Upper lobe of right lung (tissue), 1 donor: ENCODE data around the gene PDHB. TPM values are rescaled to one million over a fixed set of nuclear protein-coding genes. Genes with fewer than 3 reads are reported as not detected.
A peak's percentile ranks its signal among the peaks of the same experiment; 100 is the strongest.

Source experiments
- ATAC-seq: fragments of 200-7000 bp; cut with Tn5 transposase; one replicate; pipeline ENCODE4 v1.9.1; 2020; ENCODE audit warnings: mild to moderate bottlenecking, moderate library complexity
- DNase-seq: peaks from one replicate; pipeline ENCODE4 v3.0.0-alpha.2; 2020
- H3K27ac ChIP-seq: fragments of 200-600 bp; one replicate; pipeline ENCODE4 v1.8.0; 2022
- H3K27me3 ChIP-seq: fragments of 200-600 bp; one replicate; pipeline ENCODE4 v1.8.0; 2022; ENCODE audit warnings: mild to moderate bottlenecking
- H3K36me3 ChIP-seq: fragments of 200-600 bp; one replicate; pipeline ENCODE4 v1.8.0; 2022
- H3K4me1 ChIP-seq: fragments of 200-600 bp; one replicate; pipeline ENCODE4 v1.8.0; 2022
- H3K4me3 ChIP-seq: fragments of 200-600 bp; one replicate; pipeline ENCODE4 v1.8.0; 2022; ENCODE audit warnings: mild to moderate bottlenecking
- H3K9me3 ChIP-seq: fragments of 200-600 bp; one replicate; pipeline ENCODE4 v1.8.0; 2022
- intact Hi-C: fragments of 100-400 bp; cut with DNase I; formaldehyde crosslinking; loops from one replicate; pipeline ENCODE4 v1.11.0; 2022
- total RNA-seq: library from RNA; stranded (reverse); fragmentation: NEBNext Ultra II Directional; extraction: Animal tissue kit (Norgen Biotek cat#: 25700); gene quantifications from one replicate; pipeline ENCODE4 v1.2.1, GENCODE V29; 2021
- TF ChIP-seq, protein P1 (sequence below): fragments of 200-600 bp; IDR thresholded peaks from one replicate; pipeline ENCODE4 v1.8.0; 2022; ENCODE audit warnings: antibody characterized with exemption
- donor health status: DM: no; HTN: yes; CAD: no; lungs with severe emphysema.

Gene PDHB
- total RNA-seq, 1 donor from 2014 or later = 49.6 TPM

DNA sequence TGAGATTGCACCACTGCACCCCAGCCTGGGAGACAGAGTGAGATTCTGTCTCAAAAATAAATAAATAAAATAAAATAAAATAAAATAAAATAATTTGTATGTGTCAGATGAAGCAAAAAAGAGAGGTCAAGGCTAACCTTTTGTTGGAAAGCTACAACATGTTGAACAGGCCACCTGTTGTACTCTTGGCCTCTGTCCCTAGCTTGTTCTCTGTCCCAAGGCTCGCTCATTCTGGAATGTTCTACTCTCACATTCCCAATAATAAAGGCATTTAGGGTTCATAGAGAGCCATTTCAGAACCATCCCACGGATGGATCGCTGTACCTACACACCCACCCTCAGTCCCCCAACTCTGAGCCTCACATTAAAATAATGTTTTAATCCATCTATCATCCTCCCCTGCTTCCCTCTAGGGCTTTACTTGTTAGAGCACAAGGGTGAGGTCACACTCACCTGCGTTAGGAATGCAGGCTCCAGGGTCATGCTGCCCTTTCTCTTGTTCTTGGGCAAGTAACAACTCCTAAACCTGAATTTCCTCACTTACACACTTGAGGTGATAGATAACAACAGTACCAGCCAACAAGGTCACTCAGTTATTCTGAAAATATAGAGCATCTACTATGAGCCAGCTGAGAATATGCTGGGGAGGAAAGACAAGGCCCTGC lies 33.4 kb upstream of the PDHB start:
- Histone ChIP-seq H3K4me1 (peaks cover 29% of the 10 kb centered on the region), H3K9me3 (no peaks in the 10 kb centered on the region), H3K4me3 (no peak overlapping the region), H3K27me3 (no peaks in the 10 kb centered on the region), H3K27ac (no peak overlapping the region), H3K36me3 (no peaks in the 10 kb centered on the region)
- intact Hi-C loops = no loop called here
- TF ChIP-seq, protein P1, sequence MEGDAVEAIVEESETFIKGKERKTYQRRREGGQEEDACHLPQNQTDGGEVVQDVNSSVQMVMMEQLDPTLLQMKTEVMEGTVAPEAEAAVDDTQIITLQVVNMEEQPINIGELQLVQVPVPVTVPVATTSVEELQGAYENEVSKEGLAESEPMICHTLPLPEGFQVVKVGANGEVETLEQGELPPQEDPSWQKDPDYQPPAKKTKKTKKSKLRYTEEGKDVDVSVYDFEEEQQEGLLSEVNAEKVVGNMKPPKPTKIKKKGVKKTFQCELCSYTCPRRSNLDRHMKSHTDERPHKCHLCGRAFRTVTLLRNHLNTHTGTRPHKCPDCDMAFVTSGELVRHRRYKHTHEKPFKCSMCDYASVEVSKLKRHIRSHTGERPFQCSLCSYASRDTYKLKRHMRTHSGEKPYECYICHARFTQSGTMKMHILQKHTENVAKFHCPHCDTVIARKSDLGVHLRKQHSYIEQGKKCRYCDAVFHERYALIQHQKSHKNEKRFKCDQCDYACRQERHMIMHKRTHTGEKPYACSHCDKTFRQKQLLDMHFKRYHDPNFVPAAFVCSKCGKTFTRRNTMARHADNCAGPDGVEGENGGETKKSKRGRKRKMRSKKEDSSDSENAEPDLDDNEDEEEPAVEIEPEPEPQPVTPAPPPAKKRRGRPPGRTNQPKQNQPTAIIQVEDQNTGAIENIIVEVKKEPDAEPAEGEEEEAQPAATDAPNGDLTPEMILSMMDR = no peak
- DNase-seq = no peak
- no peak for ATAC-seq

DNA sequence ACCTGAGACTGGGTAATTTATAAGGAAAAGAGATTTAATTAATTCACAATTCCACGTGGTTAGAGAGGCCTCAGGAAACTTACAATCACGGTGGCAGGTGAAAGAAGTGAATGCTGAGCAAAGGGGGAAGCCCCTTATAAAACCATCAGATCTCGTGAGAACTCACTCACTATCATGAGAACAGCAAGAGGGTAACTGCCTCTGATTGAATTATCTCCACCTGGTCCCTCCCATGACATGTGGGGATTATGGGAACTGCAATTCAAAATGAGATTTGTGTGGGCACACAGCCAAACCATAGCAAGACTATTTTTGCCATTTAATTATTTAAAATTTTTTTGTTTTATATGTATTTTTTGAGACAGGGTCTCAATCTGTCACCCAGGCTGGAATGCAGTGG lies 31.2 kb upstream of the PDHB start:
- H3K4me3 ChIP-seq = no peak overlapping the region
- intact Hi-C loops = no loop called here

DNA sequence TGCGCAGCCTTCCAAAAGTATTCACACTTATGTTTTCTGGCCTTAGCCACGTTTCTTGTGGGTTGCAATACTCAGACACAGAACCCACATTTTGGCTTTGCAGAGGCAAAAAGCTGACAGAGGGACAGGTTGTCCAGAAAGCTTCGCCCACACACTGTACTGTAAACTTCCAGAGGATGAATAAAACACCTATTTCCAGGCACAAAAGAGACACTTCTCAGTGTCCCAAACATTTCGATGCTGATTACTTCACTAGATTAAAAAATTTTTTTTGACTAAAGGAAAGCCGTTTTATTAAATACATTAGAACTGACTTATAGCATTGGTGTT lies 30.3 kb upstream of the PDHB start:
- intact Hi-C loops = no loop called here
- Histone ChIP-seq H3K27me3 (no peaks in the 10 kb centered on the region), H3K4me1 (peaks cover 12% of the 10 kb centered on the region), H3K27ac (no peak overlapping the region), H3K4me3 (no peak overlapping the region), H3K9me3 (no peaks in the 10 kb centered on the region), H3K36me3 (no peaks in the 10 kb centered on the region)
- no peak for DNase-seq
- ATAC-seq = no peak
- TF ChIP-seq, protein P1 = no peak

More for the DNA sequence above, 31.2 kb upstream of the PDHB start:
- Histone ChIP-seq H3K27ac (no peak overlapping the region), H3K36me3 (no peaks in the 10 kb centered on the region), H3K9me3 (no peaks in the 10 kb centered on the region), H3K27me3 (no peaks in the 10 kb centered on the region), H3K4me1 (peaks cover 12% of the 10 kb centered on the region)
- DNase-seq (no peak), ATAC-seq (no peak)
- TF ChIP-seq, protein P1 = no peak

DNA sequence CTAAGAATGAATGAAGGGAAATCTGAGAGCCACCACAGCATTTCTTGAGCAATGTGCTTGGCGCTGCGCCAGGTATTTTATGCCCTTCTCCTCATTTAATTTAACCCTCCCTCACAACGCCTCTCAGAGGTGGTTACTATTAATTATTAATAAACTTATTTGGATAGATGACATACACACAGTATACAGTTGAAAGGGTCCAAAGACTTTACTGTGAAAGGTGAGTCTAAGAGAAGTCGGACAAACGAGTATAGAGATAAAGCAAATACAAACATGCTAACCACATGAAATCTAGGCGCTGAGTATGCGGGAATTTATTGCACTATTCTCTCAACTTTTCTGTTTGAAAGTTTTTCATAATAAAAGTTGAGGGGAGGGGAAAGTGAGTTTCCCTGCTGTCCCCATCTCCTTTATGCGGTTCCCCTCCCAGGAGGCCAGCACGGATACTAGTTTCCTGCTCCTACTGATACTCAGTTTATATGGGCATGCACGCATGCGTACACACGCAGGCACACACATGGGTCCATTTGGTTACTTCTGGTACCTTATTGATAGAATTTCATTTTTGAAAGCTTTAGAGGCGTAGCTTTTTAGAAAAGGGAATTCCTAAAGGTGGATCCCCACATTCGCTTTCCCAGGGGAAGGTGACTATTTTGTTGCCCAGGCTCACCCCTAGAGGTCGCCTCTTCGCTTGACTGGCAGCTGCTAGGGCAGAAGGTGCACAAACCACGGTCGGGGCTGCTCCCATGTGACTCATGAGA lies 29.7 kb upstream of the PDHB start:
- Histone ChIP-seq H3K4me3 (peak overlapping the region; percentile 39), H3K4me1 (peaks cover 12% of the 10 kb centered on the region), H3K27ac (no peak overlapping the region), H3K9me3 (no peaks in the 10 kb centered on the region), H3K27me3 (no peaks in the 10 kb centered on the region), H3K36me3 (no peaks in the 10 kb centered on the region)
- intact Hi-C loops = no loop called here
- DNase-seq (peak; percentile 84), ATAC-seq (peak; percentile 98)
- TF ChIP-seq, protein P1 = peak; percentile 86

DNA sequence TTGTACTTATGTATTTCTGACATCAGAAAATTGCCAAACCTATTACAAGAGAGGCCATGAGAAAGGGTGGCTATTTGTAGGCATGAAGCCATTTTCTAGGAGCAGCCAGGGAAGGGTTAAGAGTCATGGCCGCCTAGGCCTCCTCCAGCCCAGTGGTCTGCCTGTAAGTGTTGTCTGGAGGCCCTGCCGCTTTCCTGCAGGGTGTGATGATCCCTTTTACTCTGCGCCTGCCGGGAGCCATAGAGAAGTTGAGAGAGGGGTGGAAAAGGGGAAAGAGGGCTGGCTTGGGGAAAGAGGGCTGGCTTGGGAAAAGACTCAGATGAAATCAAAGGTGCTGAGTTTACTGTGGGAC lies 29.2 kb upstream of the PDHB start:
- Histone ChIP-seq H3K27ac (no peak overlapping the region), H3K9me3 (no peaks in the 10 kb centered on the region), H3K36me3 (no peaks in the 10 kb centered on the region), H3K4me3 (no peak overlapping the region), H3K27me3 (no peaks in the 10 kb centered on the region), H3K4me1 (peaks cover 12% of the 10 kb centered on the region)
- ATAC-seq (no peak), DNase-seq (no peak)
- intact Hi-C loops = no loop called here
- TF ChIP-seq, protein P1 = no peak
